Activated CD4-positive, alpha-beta memory T cell treated with anti-CD3 and anti-CD28 coated beads, Interleukin-2, amount 10 ng/mL, durations not matched to agents 7 days and 5 days (primary cell): ENCODE results near the gene LRRC2. TPM values are rescaled to one million over a fixed set of nuclear protein-coding genes. Genes with fewer than 3 reads are reported as not detected.
"Not testable (repeated sequence)": the region's sequence is repeated elsewhere in the genome, so short reads cannot be mapped to it uniquely, and the experiment has no call there.

Experiments
- CTCF ChIA-PET: fragments of 350-600 bp; sonication (Branson Sonifier 250); formaldehyde crosslinking; loops from one replicate; lab custom pipeline; 2021; ENCODE audit warnings: antibody characterized with exemption, inconsistent platforms; lab: Charles Lee
- POLR2A ChIA-PET: fragments of 350-600 bp; sonication (Branson Sonifier 250); formaldehyde crosslinking; loops from one replicate; lab custom pipeline; 2021; ENCODE audit warnings: antibody characterized with exemption; lab: Charles Lee
- DNase-seq: peaks from one replicate; pipeline ENCODE4 v3.0.0-alpha.2; 2020
- H3K27ac Mint-ChIP-seq: one replicate; pipeline ENCODE4 v1.8.0; 2021; ENCODE audit warnings: mild to moderate bottlenecking, mixed read lengths
- H3K27me3 Mint-ChIP-seq: one replicate; pipeline ENCODE4 v1.8.0; 2021; ENCODE audit warnings: mixed read lengths
- H3K36me3 Mint-ChIP-seq: one replicate; pipeline ENCODE4 v1.8.0; 2021; ENCODE audit warnings: low read depth, mixed read lengths
- H3K4me1 Mint-ChIP-seq: one replicate; pipeline ENCODE4 v1.8.0; 2021; ENCODE audit warnings: mixed read lengths
- H3K4me3 Mint-ChIP-seq: one replicate; pipeline ENCODE4 v1.8.0; 2021; ENCODE audit warnings: mild to moderate bottlenecking, mixed read lengths
- H3K9me3 Mint-ChIP-seq: one replicate; pipeline ENCODE4 v1.8.0; 2021; ENCODE audit warnings: mixed read lengths
- total RNA-seq, 2 experiments: library from RNA; stranded (reverse); gene quantifications; one replicate each; pipeline ENCODE4 v1.2.3, GENCODE V29; 2021

LRRC2 gene
- total RNA-seq, 2 experiments from 2014 or later, result 0.35 to 0.43 TPM

- Mint-ChIP-seq H3K9me3 (no peaks in the 10 kb centered on the region), H3K4me3 (no peak overlapping the region), H3K36me3 (no peaks in the 10 kb centered on the region), H3K4me1 (peaks cover 8% of the 10 kb centered on the region), H3K27ac (no peak overlapping the region), H3K27me3 (peaks cover 3% of the 10 kb centered on the region)
- POLR2A ChIA-PET, result interaction anchor here (1.0 kb wide), 2 partner anchors 40 to 60 kb away, joined by 3 to 4 read pairs; no protein-coding TSS in a partner anchor
- CTCF ChIA-PET, result interaction anchor here (0.6 to 5.2 kb wide), 3 partner anchors 10 to 130 kb away, joined by 7 to 32 read pairs (median 20); no protein-coding TSS in a partner anchor
- DNase-seq, result no peak
These were observed 67.1 kb downstream of the LRRC2 start for GRCh38 chr3:46498916-46499519.

- CTCF ChIA-PET, result interaction anchor here (1.3 to 5.2 kb wide), 4 partner anchors 9 to 131 kb away, joined by 4 to 32 read pairs (median 12); no protein-coding TSS in a partner anchor
- H3K36me3 Mint-ChIP-seq, result no peaks in the 10 kb centered on the region
- POLR2A ChIA-PET, result no interaction called here
- H3K4me3 Mint-ChIP-seq, result no peak within 1 kb of the TSS
- DNase-seq, result no peak
- no peaks in the 10 kb centered on the region for H3K9me3 Mint-ChIP-seq
- H3K27me3 Mint-ChIP-seq, result peaks cover 3% of the 10 kb centered on the region
- H3K4me1 Mint-ChIP-seq, result peaks cover 3% of the 10 kb centered on the region
- no peak within 1 kb of the TSS for H3K27ac Mint-ChIP-seq
These were observed 68.4 kb downstream of the LRRC2 start, which contains the start of gene RTP3 for GRCh38 chr3:46497556-46498265. Gene RTP3, plus strand, starts transcription at chr3:46497976. Its CDS starts 87 bp downstream, at chr3:46498063.

- ChIA-PET POLR2A (interaction anchor here (0.9 to 1.3 kb wide), 2 partner anchors 61 to 130 kb away, joined by 3 read pairs; no protein-coding TSS in a partner anchor), CTCF (interaction anchor here (1.0 to 5.2 kb wide), 6 partner anchors 8 to 132 kb away, joined by 3 to 32 read pairs (median 4); no protein-coding TSS in a partner anchor)
- Mint-ChIP-seq H3K4me3 (no peak overlapping the region), H3K36me3 (no peaks in the 10 kb centered on the region), H3K27ac (no peak overlapping the region), H3K27me3 (peaks cover 3% of the 10 kb centered on the region), H3K9me3 (no peaks in the 10 kb centered on the region), H3K4me1 (peaks cover 3% of the 10 kb centered on the region)
- DNase-seq, result peak; percentile 66
These were observed 69.2 kb downstream of the LRRC2 start for GRCh38 chr3:46496746-46497555.

- ChIA-PET POLR2A (interaction anchor here (1.3 kb wide), 1 partner anchor 131 kb away, joined by 3 read pairs; no protein-coding TSS in a partner anchor), CTCF (interaction anchor here (1.7 to 5.2 kb wide), 3 partner anchors 63 to 133 kb away, joined by 5 to 32 read pairs (median 15); no protein-coding TSS in a partner anchor)
- H3K4me3 Mint-ChIP-seq, result no peak overlapping the region
- H3K27ac Mint-ChIP-seq, result no peak overlapping the region
- H3K36me3 Mint-ChIP-seq, result no peaks in the 10 kb centered on the region
- H3K9me3 Mint-ChIP-seq, result no peaks in the 10 kb centered on the region
- DNase-seq, result no peak
- H3K4me1 Mint-ChIP-seq, result peaks cover 3% of the 10 kb centered on the region
- peaks cover 2% of the 10 kb centered on the region for H3K27me3 Mint-ChIP-seq
These were observed 70.1 kb downstream of the LRRC2 start for GRCh38 chr3:46495901-46496456.

GRCh38 chr3:46494491-46494890, 71.6 kb downstream of the LRRC2 start:
- H3K27me3 Mint-ChIP-seq, H3K4me1 Mint-ChIP-seq, H3K36me3 Mint-ChIP-seq, POLR2A ChIA-PET, DNase-seq, H3K9me3 Mint-ChIP-seq, H3K4me3 Mint-ChIP-seq, H3K27ac Mint-ChIP-seq, CTCF ChIA-PET: not testable (repeated sequence)

- POLR2A ChIA-PET, result no interaction called here
- no peaks in the 10 kb centered on the region for H3K36me3 Mint-ChIP-seq
- H3K27me3 Mint-ChIP-seq, result peaks cover 3% of the 10 kb centered on the region
- DNase-seq, result no peak
- H3K4me1 Mint-ChIP-seq, result peaks cover 19% of the 10 kb centered on the region
- CTCF ChIA-PET, result interaction anchor here (0.6 to 1.5 kb wide), 5 partner anchors 8 to 499 kb away, joined by 3 to 7 read pairs (median 4); no protein-coding TSS in a partner anchor
- H3K27ac Mint-ChIP-seq, result no peak overlapping the region
- H3K4me3 Mint-ChIP-seq, result no peak overlapping the region
- H3K9me3 Mint-ChIP-seq, result no peaks in the 10 kb centered on the region
These were observed 73.1 kb downstream of the LRRC2 start for GRCh38 chr3:46492890-46493547.

- H3K4me3 Mint-ChIP-seq, result no peak overlapping the region
- no peak overlapping the region for H3K27ac Mint-ChIP-seq
- no peaks in the 10 kb centered on the region for H3K36me3 Mint-ChIP-seq
- peaks cover 17% of the 10 kb centered on the region for H3K4me1 Mint-ChIP-seq
- no peak for DNase-seq
- ChIA-PET POLR2A (interaction anchor here (1.0 kb wide), 1 partner anchor 67 kb away, joined by 3 read pairs; no protein-coding TSS in a partner anchor), CTCF (interaction anchor here (4.4 kb wide), 1 partner anchor 47 kb away, joined by 65 read pairs; no protein-coding TSS in a partner anchor)
- no peaks in the 10 kb centered on the region for H3K9me3 Mint-ChIP-seq
- H3K27me3 Mint-ChIP-seq, result peaks cover 10% of the 10 kb centered on the region
These were observed 74.7 kb downstream of the LRRC2 start for GRCh38 chr3:46491089-46492070.

GRCh38 chr3:46490338-46491084, 75.6 kb downstream of the LRRC2 start:
- peaks cover 10% of the 10 kb centered on the region for H3K27me3 Mint-ChIP-seq
- H3K4me1 Mint-ChIP-seq, result peaks cover 17% of the 10 kb centered on the region
- no peak for DNase-seq
- no peak overlapping the region for H3K27ac Mint-ChIP-seq
- CTCF ChIA-PET, result interaction anchor here (0.7 to 7.4 kb wide), 9 partner anchors 27 to 205 kb away, joined by 3 to 222 read pairs (median 11); no protein-coding TSS in a partner anchor
- no peaks in the 10 kb centered on the region for H3K36me3 Mint-ChIP-seq
- no peaks in the 10 kb centered on the region for H3K9me3 Mint-ChIP-seq
- H3K4me3 Mint-ChIP-seq, result no peak overlapping the region
- POLR2A ChIA-PET, result interaction anchor here (2.3 to 2.8 kb wide), 3 partner anchors 48 to 139 kb away, joined by 19 to 21 read pairs (median 20); no protein-coding TSS in a partner anchor

GRCh38 chr3:46489875-46490274, 76.2 kb downstream of the LRRC2 start:
- no peaks in the 10 kb centered on the region for H3K9me3 Mint-ChIP-seq
- H3K27me3 Mint-ChIP-seq, result peaks cover 10% of the 10 kb centered on the region
- H3K4me3 Mint-ChIP-seq, result no peak overlapping the region
- ChIA-PET POLR2A (interaction anchor here (1.1 to 2.8 kb wide), 6 partner anchors 49 to 140 kb away, joined by 6 to 21 read pairs (median 16); no protein-coding TSS in a partner anchor), CTCF (interaction anchor here (0.7 to 7.4 kb wide), 20 partner anchors 14 to 425 kb away, joined by 3 to 222 read pairs (median 8); no protein-coding TSS in a partner anchor)
- no peak for DNase-seq
- peaks cover 17% of the 10 kb centered on the region for H3K4me1 Mint-ChIP-seq
- H3K36me3 Mint-ChIP-seq, result no peaks in the 10 kb centered on the region
- no peak overlapping the region for H3K27ac Mint-ChIP-seq

GRCh38 chr3:46489381-46489780, 76.7 kb downstream of the LRRC2 start:
- Mint-ChIP-seq H3K27ac (no peak overlapping the region), H3K4me3 (no peak overlapping the region), H3K36me3 (no peaks in the 10 kb centered on the region), H3K4me1 (peaks cover 17% of the 10 kb centered on the region), H3K27me3 (peaks cover 10% of the 10 kb centered on the region), H3K9me3 (no peaks in the 10 kb centered on the region)
- POLR2A ChIA-PET, result interaction anchor here (1.1 to 2.8 kb wide), 9 partner anchors 49 to 140 kb away, joined by 3 to 21 read pairs (median 7); no protein-coding TSS in a partner anchor
- no peak for DNase-seq
- CTCF ChIA-PET, result interaction anchor here (0.7 to 7.4 kb wide), 45 partner anchors 10 to 932 kb away, joined by 3 to 222 read pairs (median 5); partner anchors contain the start of genes CCR5, CCR5AS, CCRL2 and RTP3
